ENCODE results near the gene CKM. TPM values are rescaled to one million over a fixed set of nuclear protein-coding genes. Genes with fewer than 3 reads are reported as not detected.
"Not testable (repeated sequence)": the region's sequence is repeated elsewhere in the genome, so short reads cannot be mapped to it uniquely, and the experiment has no call there.

CKM gene
- polyA plus RNA-seq, 1 donor, result 4.9 TPM

GRCh38 chr19:45321848-45322247 lies 827 bp downstream of the CKM start:
- Histone ChIP-seq H3K36me3 (ENCODE audit: control insufficient read depth, insufficient read depth, low read length) (no peaks in the 10 kb centered on the region), H3K27ac (ENCODE audit: low read length) (no peak overlapping the region), H3K4me1 (ENCODE audit: control insufficient read depth, insufficient read depth, low read length) (peaks cover 3% of the 10 kb centered on the region), H3K4me3 (ENCODE audit: low read length) (no peak overlapping the region), H3K9me3 (ENCODE audit: control insufficient read depth, low read depth, low read length) (no peaks in the 10 kb centered on the region), H3K27me3 (ENCODE audit: control insufficient read depth, insufficient read depth, low read length) (peaks cover 27% of the 10 kb centered on the region)
- WGBS (ENCODE audit: insufficient coverage, low lambda C conversion rate), result no CpG with 5 or more reads among the region's 7 CpGs
- DNase-seq, result no peak

DNA sequence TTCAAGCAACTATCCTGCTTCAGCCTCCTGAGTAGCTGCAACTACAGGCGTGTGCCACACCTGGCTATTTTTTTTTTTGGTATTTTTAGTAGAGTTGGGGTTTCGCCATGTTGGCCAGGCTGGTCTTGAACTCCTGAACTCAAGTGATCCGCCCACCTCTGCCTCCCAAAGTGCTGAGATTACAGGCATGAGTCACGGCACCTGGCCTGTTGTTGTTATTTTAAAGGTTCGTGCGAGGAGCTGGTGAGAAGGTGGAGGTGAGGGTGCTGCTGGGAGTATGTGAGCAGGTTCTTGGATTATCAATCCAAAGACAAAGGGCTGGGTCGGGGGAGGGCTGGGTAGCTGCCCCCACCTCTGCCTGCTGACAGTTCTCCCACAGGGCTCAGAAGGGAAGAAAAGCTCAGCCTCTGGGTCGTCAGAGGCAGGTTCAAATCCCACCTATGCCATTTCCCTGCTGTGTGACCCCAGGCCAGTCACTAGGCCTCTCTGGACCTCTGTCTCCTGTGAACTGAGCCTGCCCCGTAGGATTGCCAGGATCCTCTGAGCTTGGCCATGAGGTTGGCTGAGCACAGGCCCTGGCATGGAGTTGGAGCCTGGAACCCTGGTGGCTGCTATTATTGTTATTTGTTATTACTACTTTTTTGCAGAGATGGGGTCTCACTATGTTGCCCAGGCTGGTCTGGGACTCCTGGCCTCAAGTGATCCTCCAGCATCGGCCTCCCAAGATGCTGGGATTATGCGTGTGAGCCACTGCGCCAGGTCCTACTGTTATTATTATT lies 1.5 kb downstream of the CKM start:
- H3K27me3 ChIP-seq (ENCODE audit: control insufficient read depth, insufficient read depth, low read length), result peaks cover 30% of the 10 kb centered on the region
- no CpG with 5 or more reads among the region's 12 CpGs for WGBS (ENCODE audit: insufficient coverage, low lambda C conversion rate)

GRCh38 chr19:45315304-45315703 lies 7.4 kb downstream of the CKM start:
- Histone ChIP-seq H3K4me3 (ENCODE audit: low read length) (no peak overlapping the region), H3K27me3 (ENCODE audit: control insufficient read depth, insufficient read depth, low read length) (peaks cover 19% of the 10 kb centered on the region), H3K27ac (ENCODE audit: low read length) (no peak overlapping the region), H3K4me1 (ENCODE audit: control insufficient read depth, insufficient read depth, low read length) (no peaks in the 10 kb centered on the region), H3K9me3 (ENCODE audit: control insufficient read depth, low read depth, low read length) (no peaks in the 10 kb centered on the region), H3K36me3 (ENCODE audit: control insufficient read depth, insufficient read depth, low read length) (no peaks in the 10 kb centered on the region)
- DNase-seq, result no peak
- no CpG with 5 or more reads among the region's 21 CpGs for WGBS (ENCODE audit: insufficient coverage, low lambda C conversion rate)

More for the DNA sequence above, 1.5 kb downstream of the CKM start:
- Histone ChIP-seq H3K9me3 (ENCODE audit: control insufficient read depth, low read depth, low read length) (no peaks in the 10 kb centered on the region), H3K4me3 (ENCODE audit: low read length) (no peak overlapping the region), H3K27ac (ENCODE audit: low read length) (no peak overlapping the region), H3K36me3 (ENCODE audit: control insufficient read depth, insufficient read depth, low read length) (no peaks in the 10 kb centered on the region), H3K4me1 (ENCODE audit: control insufficient read depth, insufficient read depth, low read length) (peaks cover 3% of the 10 kb centered on the region)
- no peak for DNase-seq

DNA sequence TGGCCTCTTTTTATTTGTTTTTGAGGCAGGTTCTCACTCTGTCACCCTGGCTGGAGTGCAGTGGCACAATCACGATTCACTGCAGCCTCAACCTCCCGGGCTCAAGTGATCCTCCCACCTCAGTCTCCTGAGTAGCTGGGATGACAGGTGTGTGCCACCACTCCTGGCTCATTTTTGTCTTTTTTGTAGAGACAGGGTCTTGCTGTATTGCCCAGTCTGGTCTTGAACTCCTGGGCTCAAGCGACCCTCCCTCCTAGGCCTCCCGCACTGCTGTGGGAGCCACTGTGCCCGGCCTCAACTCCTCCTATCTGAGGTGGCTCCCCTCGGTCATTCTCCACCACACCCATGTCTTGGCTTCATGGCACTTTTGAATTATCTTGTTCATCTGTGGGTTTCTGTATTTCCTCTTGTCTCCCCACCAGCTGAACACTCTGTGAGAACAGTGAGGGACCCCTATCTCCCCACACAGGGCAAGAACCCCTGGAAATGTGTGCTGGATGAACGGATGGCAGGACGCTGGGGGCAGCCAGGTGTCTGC lies 7.9 kb downstream of the CKM start:
- Histone ChIP-seq H3K27me3 (ENCODE audit: control insufficient read depth, insufficient read depth, low read length) (peaks cover 19% of the 10 kb centered on the region), H3K27ac (ENCODE audit: low read length) (no peak overlapping the region), H3K9me3 (ENCODE audit: control insufficient read depth, low read depth, low read length) (no peaks in the 10 kb centered on the region), H3K4me3 (ENCODE audit: low read length) (no peak overlapping the region), H3K4me1 (ENCODE audit: control insufficient read depth, insufficient read depth, low read length) (no peaks in the 10 kb centered on the region), H3K36me3 (ENCODE audit: control insufficient read depth, insufficient read depth, low read length) (no peaks in the 10 kb centered on the region)
- DNase-seq, result no peak
- WGBS (ENCODE audit: insufficient coverage, low lambda C conversion rate), result no CpG with 5 or more reads among the region's 8 CpGs

DNA sequence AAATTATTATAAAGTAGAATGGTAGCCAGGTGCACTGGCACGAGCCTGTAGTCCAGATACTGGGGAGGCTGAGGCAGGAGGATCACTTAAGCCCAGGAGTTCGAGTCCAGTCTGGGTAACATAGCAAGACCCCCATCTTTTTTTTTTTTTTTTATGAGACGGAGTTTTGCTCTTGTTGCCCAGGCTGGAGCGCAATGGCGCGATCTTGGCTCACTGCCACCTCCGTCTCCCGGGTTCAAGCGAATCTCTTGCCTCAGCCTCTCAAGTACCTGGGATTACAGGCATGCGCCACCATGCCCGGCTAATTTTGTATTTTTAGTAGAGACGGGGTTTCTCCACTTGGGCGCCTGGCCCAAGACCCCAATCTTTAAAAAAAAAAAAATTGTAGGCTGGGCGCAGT lies 10.4 kb downstream of the CKM start:
- peaks cover 18% of the 10 kb centered on the region for H3K27me3 ChIP-seq (ENCODE audit: control insufficient read depth, insufficient read depth, low read length)
- not testable (repeated sequence) for H3K4me3 ChIP-seq (ENCODE audit: low read length); DNase-seq; H3K9me3 ChIP-seq (ENCODE audit: control insufficient read depth, low read depth, low read length); H3K36me3 ChIP-seq (ENCODE audit: control insufficient read depth, insufficient read depth, low read length); H3K4me1 ChIP-seq (ENCODE audit: control insufficient read depth, insufficient read depth, low read length); H3K27ac ChIP-seq (ENCODE audit: low read length)
- 93% methylated on average over 2 of the region's 14 CpGs for WGBS (ENCODE audit: insufficient coverage, low lambda C conversion rate)

DNA sequence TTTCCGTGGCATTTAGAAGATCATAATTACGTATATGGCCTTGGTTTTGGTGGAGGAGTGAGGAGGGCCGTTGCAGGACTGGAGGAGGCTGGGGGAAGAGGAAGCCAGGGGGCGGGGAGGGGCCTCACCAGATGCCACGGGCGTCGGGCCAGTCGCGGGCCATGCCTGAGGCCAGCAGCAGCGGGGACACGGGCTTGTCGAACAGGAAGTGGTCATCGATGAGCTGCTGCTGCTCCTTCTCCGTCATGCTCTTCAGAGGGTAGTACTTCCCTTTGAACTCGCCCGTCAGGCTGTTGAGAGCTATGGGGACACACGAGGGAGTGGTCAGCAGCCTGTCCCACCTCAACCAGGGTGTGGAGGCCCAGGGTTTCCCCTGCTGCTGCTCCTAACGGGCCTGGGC lies 11.1 kb downstream of the CKM start:
- Histone ChIP-seq H3K9me3 (ENCODE audit: control insufficient read depth, low read depth, low read length) (peaks cover 7% of the 10 kb centered on the region), H3K27me3 (ENCODE audit: control insufficient read depth, insufficient read depth, low read length) (peaks cover 19% of the 10 kb centered on the region), H3K27ac (ENCODE audit: low read length) (no peak overlapping the region), H3K36me3 (ENCODE audit: control insufficient read depth, insufficient read depth, low read length) (no peaks in the 10 kb centered on the region), H3K4me3 (ENCODE audit: low read length) (no peak overlapping the region), H3K4me1 (ENCODE audit: control insufficient read depth, insufficient read depth, low read length) (no peaks in the 10 kb centered on the region)
- DNase-seq, result no peak
- no CpG with 5 or more reads among the region's 18 CpGs for WGBS (ENCODE audit: insufficient coverage, low lambda C conversion rate)

- not testable (repeated sequence) for H3K27me3 ChIP-seq (ENCODE audit: control insufficient read depth, insufficient read depth, low read length); H3K9me3 ChIP-seq (ENCODE audit: control insufficient read depth, low read depth, low read length); H3K4me1 ChIP-seq (ENCODE audit: control insufficient read depth, insufficient read depth, low read length); H3K27ac ChIP-seq (ENCODE audit: low read length); H3K4me3 ChIP-seq (ENCODE audit: low read length); H3K36me3 ChIP-seq (ENCODE audit: control insufficient read depth, insufficient read depth, low read length); DNase-seq
- WGBS (ENCODE audit: insufficient coverage, low lambda C conversion rate), result no CpG with 5 or more reads among the region's 8 CpGs
These were observed 13.4 kb downstream of the CKM start for GRCh38 chr19:45309322-45309721.

GRCh38 chr19:45307361-45307760 lies 15.3 kb downstream of the CKM start:
- Histone ChIP-seq H3K27me3 (ENCODE audit: control insufficient read depth, insufficient read depth, low read length) (peaks cover 4% of the 10 kb centered on the region), H3K36me3 (ENCODE audit: control insufficient read depth, insufficient read depth, low read length) (no peaks in the 10 kb centered on the region), H3K27ac (ENCODE audit: low read length) (no peak overlapping the region), H3K4me1 (ENCODE audit: control insufficient read depth, insufficient read depth, low read length) (no peaks in the 10 kb centered on the region), H3K4me3 (ENCODE audit: low read length) (no peak overlapping the region), H3K9me3 (ENCODE audit: control insufficient read depth, low read depth, low read length) (peaks cover 9% of the 10 kb centered on the region)
- DNase-seq, result no peak
- no CpG with 5 or more reads among the region's 19 CpGs for WGBS (ENCODE audit: insufficient coverage, low lambda C conversion rate)

DNA sequence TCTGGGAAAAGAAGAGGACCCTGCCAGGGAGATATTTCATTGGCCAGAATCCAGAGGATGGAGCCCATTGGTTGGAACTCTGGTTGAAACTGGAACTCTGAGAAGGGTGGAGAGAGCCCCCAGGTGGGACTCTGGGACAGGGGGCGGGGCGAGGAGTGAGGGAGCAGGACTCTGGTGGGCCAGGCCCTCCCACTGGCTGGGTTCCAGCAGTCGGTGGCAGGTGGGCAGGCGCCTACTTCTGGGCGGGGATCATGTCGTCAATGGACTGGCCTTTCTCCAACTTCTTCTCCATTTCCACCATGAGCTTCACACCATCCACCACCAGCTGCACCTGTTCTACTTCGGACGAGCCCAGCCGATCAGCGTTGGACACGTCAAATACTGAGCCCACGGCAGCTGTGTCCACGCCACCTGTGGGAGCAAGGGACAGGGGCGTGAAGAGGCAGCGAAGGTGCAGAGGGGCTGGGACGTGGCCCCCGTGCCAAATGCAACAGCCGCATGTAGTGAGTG lies 16.1 kb downstream of the CKM start:
- no peaks in the 10 kb centered on the region for H3K36me3 ChIP-seq (ENCODE audit: control insufficient read depth, insufficient read depth, low read length)
- H3K4me1 ChIP-seq (ENCODE audit: control insufficient read depth, insufficient read depth, low read length), result no peaks in the 10 kb centered on the region
- H3K4me3 ChIP-seq (ENCODE audit: low read length), result no peak overlapping the region
- peaks cover 4% of the 10 kb centered on the region for H3K27me3 ChIP-seq (ENCODE audit: control insufficient read depth, insufficient read depth, low read length)
- no peak for DNase-seq
- WGBS (ENCODE audit: insufficient coverage, low lambda C conversion rate), result no CpG with 5 or more reads among the region's 18 CpGs
- no peak overlapping the region for H3K27ac ChIP-seq (ENCODE audit: low read length)
- peaks cover 9% of the 10 kb centered on the region for H3K9me3 ChIP-seq (ENCODE audit: control insufficient read depth, low read depth, low read length)

- DNase-seq, result no peak
- H3K36me3 ChIP-seq (ENCODE audit: control insufficient read depth, insufficient read depth, low read length), result no peaks in the 10 kb centered on the region
- no peaks in the 10 kb centered on the region for H3K4me1 ChIP-seq (ENCODE audit: control insufficient read depth, insufficient read depth, low read length)
- H3K27ac ChIP-seq (ENCODE audit: low read length), result no peak overlapping the region
- peaks cover 4% of the 10 kb centered on the region for H3K27me3 ChIP-seq (ENCODE audit: control insufficient read depth, insufficient read depth, low read length)
- no peak overlapping the region for H3K4me3 ChIP-seq (ENCODE audit: low read length)
- WGBS (ENCODE audit: insufficient coverage, low lambda C conversion rate), result no CpG with 5 or more reads among the region's 9 CpGs
- H3K9me3 ChIP-seq (ENCODE audit: control insufficient read depth, low read depth, low read length), result peaks cover 9% of the 10 kb centered on the region
These were observed 16.6 kb downstream of the CKM start for GRCh38 chr19:45306040-45306439.

DNA sequence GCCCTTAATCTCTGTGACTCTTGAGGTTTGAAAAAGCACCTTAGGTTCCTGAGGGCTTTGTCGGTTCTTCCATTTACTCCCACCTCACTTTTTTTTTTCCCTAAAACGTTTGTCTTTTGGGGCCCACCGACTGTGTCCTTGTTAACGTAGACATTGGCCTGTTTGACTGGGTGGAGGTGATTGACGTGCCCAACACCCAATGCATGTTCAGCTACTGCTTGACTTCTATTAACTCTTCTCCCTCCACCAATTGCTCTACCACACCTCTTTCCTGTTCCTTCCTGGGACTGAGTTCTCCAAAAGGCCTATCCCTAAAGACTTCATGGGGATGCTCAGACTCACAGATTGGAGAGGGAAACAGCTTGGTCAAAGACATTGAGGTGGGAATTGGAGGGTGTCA lies 17.3 kb downstream of the CKM start:
- Histone ChIP-seq H3K9me3 (ENCODE audit: control insufficient read depth, low read depth, low read length) (peaks cover 9% of the 10 kb centered on the region), H3K36me3 (ENCODE audit: control insufficient read depth, insufficient read depth, low read length) (peaks cover 2% of the 10 kb centered on the region), H3K27me3 (ENCODE audit: control insufficient read depth, insufficient read depth, low read length) (peaks cover 4% of the 10 kb centered on the region), H3K27ac (ENCODE audit: low read length) (no peak overlapping the region), H3K4me3 (ENCODE audit: low read length) (no peak overlapping the region), H3K4me1 (ENCODE audit: control insufficient read depth, insufficient read depth, low read length) (no peaks in the 10 kb centered on the region)
- no CpG with 5 or more reads among the region's 5 CpGs for WGBS (ENCODE audit: insufficient coverage, low lambda C conversion rate)
- no peak for DNase-seq

Data from large intestine (tissue), 3 donors.